Lung (tissue), 12 donors: Measurements from ENCODE around the gene FIGN. TPM values are rescaled to one million over a fixed set of nuclear protein-coding genes. Genes with fewer than 3 reads are reported as not detected.
A peak's percentile ranks its signal among the peaks of the same experiment; 100 is the strongest.

Source experiments
- ATAC-seq: fragments of 200-7000 bp; cut with Tn5 transposase; one replicate; pipeline ENCODE4 v1.9.1; 2020; ENCODE audit warnings: moderate number of reproducible peaks; ENCODE audit not compliant: insufficient read depth, low FRiP score
- DNase-seq, 3 donors: peaks; one replicate each; pipeline ENCODE4 v3.0.0-alpha.2; 2013 to 2017
- H3K27ac ChIP-seq, 2 donors: one replicate each; pipeline ENCODE4 v1.5.1; 2013; ENCODE audit warnings: mild to moderate bottlenecking in 2 of 2, moderate library complexity in 2 of 2, control low read depth in 1 of 2, inconsistent platforms in 1 of 2, low read depth in 1 of 2, low read length in 1 of 2
- H3K27me3 ChIP-seq, 3 donors: one replicate each; pipeline ENCODE4 v1.5.1; 2013; ENCODE audit warnings: low read length in 2 of 3; ENCODE audit not compliant: control insufficient read depth in 3 of 3, insufficient read depth in 3 of 3
- H3K36me3 ChIP-seq, 4 donors: one replicate each; pipeline ENCODE4 v1.5.1; 2013; ENCODE audit warnings: low read length in 4 of 4, mild to moderate bottlenecking in 1 of 4, moderate library complexity in 1 of 4; ENCODE audit not compliant: control insufficient read depth in 4 of 4, insufficient read depth in 4 of 4
- H3K4me1 ChIP-seq, 5 donors: one replicate each; pipeline ENCODE4 v1.5.1; 2013; ENCODE audit warnings: low read length in 5 of 5, mild to moderate bottlenecking in 2 of 5, moderate library complexity in 1 of 5; ENCODE audit not compliant: control insufficient read depth in 5 of 5, insufficient read depth in 5 of 5
- H3K4me3 ChIP-seq: one replicate; pipeline ENCODE4 v1.5.1; 2013; ENCODE audit warnings: mild to moderate bottlenecking, control low read depth, moderate library complexity
- H3K9ac ChIP-seq, 2 donors: one replicate each; pipeline ENCODE4 v1.5.1; 2013; ENCODE audit warnings: low read length in 2 of 2, control low read depth in 1 of 2; ENCODE audit not compliant: insufficient read depth in 1 of 2
- H3K9me3 ChIP-seq, 4 donors: one replicate each; pipeline ENCODE4 v1.5.1; 2013; ENCODE audit warnings: low read length in 3 of 4, mild to moderate bottlenecking in 1 of 4, moderate library complexity in 1 of 4; ENCODE audit not compliant: control insufficient read depth in 4 of 4, insufficient read depth in 3 of 4
- WGBS, 2 donors: extraction: QIAGEN DNeasy Blood & Tissue Kit; methylation state at CpG; one replicate each; pipeline ENCODE4 v1.1.7; 2013; 5-methylcytosine and 5-hydroxymethylcytosine counted together
- polyA plus RNA-seq, 2 donors: library from polyadenylated mRNA; stranded (reverse); fragments of 200-250 nt; gene quantifications; one replicate each; pipeline ENCODE4 v1.2.1, GENCODE V29; 2013
- total RNA-seq, 2 donors: library from RNA; depleted of rRNA in 1 of 2; stranded (reverse); fragments of >200 nt in 1 of 2; gene quantifications; one replicate each; pipeline ENCODE4 v1.2.1, GENCODE V29; 2014 to 2021
- TF ChIP-seq, protein P1 (sequence below): IDR thresholded peaks from 2 replicates; pipeline ENCODE4 v1.5.1; 2012; ENCODE audit warnings: mild to moderate bottlenecking; ENCODE audit errors: control extremely low read depth, extremely low read depth
- donor health status: control.
- donor health status: control.
- donor health status: Bipolar disorder and iron deficiency.
- donor health status: healthy.
- donor health status: DM: yes; HTN: yes; CAD: no.

The FIGN gene
- total and polyA plus RNA-seq, 4 donors = 0.42 to 6.5 (median 3.0) TPM

- 76% methylated on average over 1 of the region's 1 CpG for WGBS, 2 donors
- ATAC-seq = no peak
- H3K9me3 ChIP-seq = no peaks in the 10 kb centered on the region
Observed at GRCh38 chr2:163565192-163565591, 170.6 kb downstream of the FIGN start.

GRCh38 chr2:163564236-163564635, 171.6 kb downstream of the FIGN start:
- DNase-seq = peak in 2 of 3 donors; percentile 86 to 93
- no peaks in the 10 kb centered on the region for H3K36me3 ChIP-seq
- no peak overlapping the region for H3K9ac ChIP-seq
- TF ChIP-seq, protein P1, sequence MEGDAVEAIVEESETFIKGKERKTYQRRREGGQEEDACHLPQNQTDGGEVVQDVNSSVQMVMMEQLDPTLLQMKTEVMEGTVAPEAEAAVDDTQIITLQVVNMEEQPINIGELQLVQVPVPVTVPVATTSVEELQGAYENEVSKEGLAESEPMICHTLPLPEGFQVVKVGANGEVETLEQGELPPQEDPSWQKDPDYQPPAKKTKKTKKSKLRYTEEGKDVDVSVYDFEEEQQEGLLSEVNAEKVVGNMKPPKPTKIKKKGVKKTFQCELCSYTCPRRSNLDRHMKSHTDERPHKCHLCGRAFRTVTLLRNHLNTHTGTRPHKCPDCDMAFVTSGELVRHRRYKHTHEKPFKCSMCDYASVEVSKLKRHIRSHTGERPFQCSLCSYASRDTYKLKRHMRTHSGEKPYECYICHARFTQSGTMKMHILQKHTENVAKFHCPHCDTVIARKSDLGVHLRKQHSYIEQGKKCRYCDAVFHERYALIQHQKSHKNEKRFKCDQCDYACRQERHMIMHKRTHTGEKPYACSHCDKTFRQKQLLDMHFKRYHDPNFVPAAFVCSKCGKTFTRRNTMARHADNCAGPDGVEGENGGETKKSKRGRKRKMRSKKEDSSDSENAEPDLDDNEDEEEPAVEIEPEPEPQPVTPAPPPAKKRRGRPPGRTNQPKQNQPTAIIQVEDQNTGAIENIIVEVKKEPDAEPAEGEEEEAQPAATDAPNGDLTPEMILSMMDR = no peak
- peaks cover 0 to 19% (median 0%) of the 10 kb centered on the region in 5 donors for H3K4me1 ChIP-seq
- H3K4me3 ChIP-seq = no peak overlapping the region
- H3K9me3 ChIP-seq = no peaks in the 10 kb centered on the region
- no peak overlapping the region for H3K27ac ChIP-seq
- no peaks in the 10 kb centered on the region for H3K27me3 ChIP-seq
- no peak for ATAC-seq

More at GRCh38 chr2:163565192-163565591, 170.6 kb downstream of the FIGN start:
- H3K4me1 ChIP-seq = peaks cover 0 to 19% (median 0%) of the 10 kb centered on the region in 5 donors
- no peaks in the 10 kb centered on the region for H3K36me3 ChIP-seq
- H3K9ac ChIP-seq = no peak overlapping the region
- no peaks in the 10 kb centered on the region for H3K27me3 ChIP-seq
- H3K4me3 ChIP-seq = no peak overlapping the region
- H3K27ac ChIP-seq = no peak overlapping the region
- no peak for DNase-seq
- TF ChIP-seq, protein P1 = no peak

- Histone ChIP-seq H3K4me1 (peaks cover 0 to 24% (median 0%) of the 10 kb centered on the region in 5 donors), H3K4me3 (no peak overlapping the region), H3K27me3 (no peaks in the 10 kb centered on the region), H3K27ac (no peak overlapping the region), H3K9ac (no peak overlapping the region), H3K9me3 (no peaks in the 10 kb centered on the region), H3K36me3 (no peaks in the 10 kb centered on the region)
- DNase-seq (no peak), ATAC-seq (no peak)
- WGBS, 2 donors = 81 to 84% methylated on average over 3 of the region's 3 CpGs
- TF ChIP-seq, protein P1 = no peak
Observed at GRCh38 chr2:163563336-163563735, 172.5 kb downstream of the FIGN start.

GRCh38 chr2:163558251-163559021, 177.4 kb downstream of the FIGN start:
- Histone ChIP-seq H3K9me3 (no peaks in the 10 kb centered on the region), H3K9ac (no peak overlapping the region), H3K4me3 (no peak overlapping the region), H3K36me3 (no peaks in the 10 kb centered on the region), H3K27ac (no peak overlapping the region), H3K27me3 (no peaks in the 10 kb centered on the region), H3K4me1 (peaks cover 0 to 8% (median 0%) of the 10 kb centered on the region in 5 donors)
- WGBS, 2 donors = 59 to 79% methylated on average over 8 of the region's 8 CpGs
- TF ChIP-seq, protein P1 = no peak
- DNase-seq = peak; percentile 45 to 83 (median 66)
- ATAC-seq = no peak
